Right lobe of liver (tissue), 6 donors: ENCODE measurements around the gene APOA5. TPM values are rescaled to one million over a fixed set of nuclear protein-coding genes. Genes with fewer than 3 reads are reported as not detected.
A peak's percentile ranks its signal among the peaks of the same experiment; 100 is the strongest.

ENCODE experiments used
- ATAC-seq, 4 donors: fragments of 200-7000 bp; cut with Tn5 transposase; one replicate each; pipeline ENCODE4 v1.9.1; 2020; ENCODE audit warnings: mild to moderate bottlenecking in 4 of 4, moderate library complexity in 4 of 4
- DNase-seq, 3 donors: peaks; one replicate each; pipeline ENCODE4 v3.0.0-alpha.2; 2020
- H3K27ac ChIP-seq, 3 donors: fragments of 200-600 bp; one replicate each; pipeline ENCODE4 v1.8.0; 2022
- H3K27me3 ChIP-seq, 2 donors: fragments of 200-600 bp; one replicate each; pipeline ENCODE4 v1.8.0; 2022
- H3K36me3 ChIP-seq, 4 donors: fragments of 200-600 bp; sonication (generic) in 1 of 4; one replicate each; pipeline versions ENCODE4 v1.5.1 to v1.8.0; 2017 to 2022; ENCODE audit warnings: control low read depth in 1 of 4
- H3K4me1 ChIP-seq, 4 donors: fragments of 200-600 bp; sonication (generic) in 1 of 4; one replicate each; pipeline versions ENCODE4 v1.5.1 to v1.8.0; 2017 to 2022; ENCODE audit warnings: control low read depth in 1 of 4
- H3K4me3 ChIP-seq, 3 donors: fragments of 200-600 bp; one replicate each; pipeline ENCODE4 v1.8.0; 2022
- H3K9me3 ChIP-seq, 4 donors: fragments of 200-600 bp; sonication (generic) in 1 of 4; one replicate each; pipeline versions ENCODE4 v1.5.1 to v1.8.0; 2017 to 2022; ENCODE audit warnings: control low read depth in 1 of 4
- CTCF ChIP-seq, 4 donors: fragments of 200-600 bp in 3 of 4; fragments of 450-650 bp in 1 of 4; IDR thresholded peaks; one replicate each; pipeline versions ENCODE4 v1.5.1 to v1.8.0; 2016 to 2022; ENCODE audit warnings: antibody characterized with exemption in 4 of 4, mild to moderate bottlenecking in 2 of 4
- POLR2A ChIP-seq: fragments of 450-650 bp; IDR thresholded peaks from one replicate; pipeline ENCODE4 v1.6.1; 2017; ENCODE audit warnings: antibody characterized with exemption, mild to moderate bottlenecking
- WGBS: methylation state at CpG from one replicate; pipeline ENCODE4 v1.1.6; 2018; ENCODE audit warnings: low coverage, low lambda C conversion rate; ENCODE audit not compliant: insufficient coverage; ENCODE audit errors: missing lambda C conversion rate; 5-methylcytosine and 5-hydroxymethylcytosine counted together
- intact Hi-C, 2 donors: fragments of 100-400 bp; cut with DNase I; formaldehyde crosslinking; loops; one replicate each; pipeline versions ENCODE4 v1.11.2 to v1.14.1; 2022
- long read RNA-seq: library from polyadenylated mRNA; unstranded; transcript quantifications from one replicate; pipeline ENCODE4 v2.0.0, GENCODE V29; 2019
- total RNA-seq, 6 experiments: library from RNA; depleted of rRNA in 2 of 6; stranded (reverse); fragments of >200 nt in 2 of 6; fragmentation: NEBNext Ultra II Directional in 3 of 6; extraction: Animal tissue kit (Norgen Biotek cat#: 25700) in 3 of 6; gene quantifications; one replicate each; pipeline versions ENCODE4 v1.1.0 to v1.2.4, GENCODE V29; 2016 to 2023
- donor health status: DM: no; HTN: yes; CAD: no.
- donor health status: DM: no; HTN: no; CAD: no.
- donor health status: DM: no; HTN: no; CAD: no.
- donor health status: DM: no; HTN: yes; CAD: no.
- donor health status: DM: no; HTN: yes; CAD: no.

APOA5 gene
- 1,000 to 10,000 TPM in 1 of 6 experiments, 100 to 1,000 TPM in 4, 10 to 100 TPM in 1; 57.8 to 1,064 (median 724) TPM for total RNA-seq
- long read RNA-seq, transcript APOA5-201 (3 exons, 1,897 nt) = major isoform, 96 of 112 reads
- long read RNA-seq, partial matches to known transcripts = 4 of 112 reads
- long read RNA-seq, other reads (novel, unspliced or antisense) = 11 of 112 reads

- TF ChIP-seq POLR2A = no peak
- TF ChIP-seq CTCF (IDR thresholded peaks at IDR 0.05) = no peak
- DNase-seq (no peak), ATAC-seq (peak; percentile 2 to 13 (median 8))
- peaks cover 0 to 52% (median 5%) of the 10 kb centered on the region in 4 donors for H3K4me1 ChIP-seq
- no peaks in the 10 kb centered on the region for H3K27me3 ChIP-seq
- H3K27ac ChIP-seq = peak within 1 kb of the TSS; percentile 34 to 83 (median 73)
- WGBS = no CpG with 5 or more reads among the region's 7 CpGs
- H3K36me3 ChIP-seq = peaks cover 0 to 7% (median 0%) of the 10 kb centered on the region in 4 donors
- intact Hi-C loops = loop anchor here in 1 of 2 donors (5.0 kb wide), 1 partner anchor 46 kb away; the partner anchor contains the start of gene APOA1
- H3K4me3 ChIP-seq = peak within 1 kb of the TSS; percentile 10 to 90 (median 82)
- H3K9me3 ChIP-seq = no peaks in the 10 kb centered on the region
These were observed at the start of gene APOA5 for GRCh38 chr11:116791813-116792143. TSS of gene APOA5 (minus strand) at chr11:116791879. CDS start at chr11:116791860, 19 bp downstream.

- intact Hi-C loops = no loop called here
- 42% methylated on average over 8 of the region's 9 CpGs for WGBS
- H3K4me3 ChIP-seq = no peak overlapping the region
- TF ChIP-seq CTCF (IDR thresholded peaks at IDR 0.05) (no peak), POLR2A (no peak)
- peak; percentile 44 to 68 (median 50) for ATAC-seq
- H3K36me3 ChIP-seq = peaks cover 0 to 20% (median 1%) of the 10 kb centered on the region in 4 donors
- no peaks in the 10 kb centered on the region for H3K9me3 ChIP-seq
- peaks cover 0 to 36% (median 18%) of the 10 kb centered on the region in 4 donors for H3K4me1 ChIP-seq
- H3K27ac ChIP-seq = peak overlapping the region in 2 of 3 donors; percentile 74 to 76
- H3K27me3 ChIP-seq = no peaks in the 10 kb centered on the region
- DNase-seq = peak in 2 of 3 donors; percentile 71 to 81
These were observed 49.1 kb upstream of the APOA5 start for GRCh38 chr11:116840746-116841296.

GRCh38 chr11:116840224-116840745, 48.6 kb upstream of the APOA5 start:
- intact Hi-C loops = no loop called here
- 8% methylated on average over 6 of the region's 6 CpGs for WGBS
- peaks cover 0 to 36% (median 18%) of the 10 kb centered on the region in 4 donors for H3K4me1 ChIP-seq
- H3K27me3 ChIP-seq = no peaks in the 10 kb centered on the region
- DNase-seq (peak in 1 of 3 donors; percentile 51), ATAC-seq (no peak)
- H3K4me3 ChIP-seq = no peak overlapping the region
- peak; percentile 7 to 32 (median 25) for TF ChIP-seq CTCF (IDR thresholded peaks at IDR 0.05)
- TF ChIP-seq POLR2A = no peak
- H3K27ac ChIP-seq = peak overlapping the region in 2 of 3 donors; percentile 74 to 76
- H3K36me3 ChIP-seq = peaks cover 0 to 19% (median 0%) of the 10 kb centered on the region in 4 donors
- H3K9me3 ChIP-seq = no peaks in the 10 kb centered on the region

GRCh38 chr11:116838321-116839084, 46.8 kb upstream of the APOA5 start:
- Histone ChIP-seq H3K36me3 (peaks cover 0 to 7% (median 0%) of the 10 kb centered on the region in 4 donors), H3K27me3 (no peaks in the 10 kb centered on the region), H3K27ac (peak overlapping the region in 2 of 3 donors; percentile 85 to 87), H3K9me3 (no peaks in the 10 kb centered on the region), H3K4me1 (peaks cover 0 to 36% (median 18%) of the 10 kb centered on the region in 4 donors), H3K4me3 (no peak overlapping the region)
- TF ChIP-seq CTCF (IDR thresholded peaks at IDR 0.05) = no peak
- no peak for TF ChIP-seq POLR2A
- 45% methylated on average over 4 of the region's 6 CpGs for WGBS
- intact Hi-C loops = loop anchor here in 1 of 2 donors (5.0 kb wide), 1 partner anchor 46 kb away; the partner anchor contains the start of gene APOA5
- DNase-seq (peak in 1 of 3 donors; percentile 34), ATAC-seq (no peak)
